ENCODE data around the gene PLD6.
"Not testable (repeated sequence)": the region's sequence is repeated elsewhere in the genome, so short reads cannot be mapped to it uniquely, and the experiment has no call there.

PLD6 gene, protein sequence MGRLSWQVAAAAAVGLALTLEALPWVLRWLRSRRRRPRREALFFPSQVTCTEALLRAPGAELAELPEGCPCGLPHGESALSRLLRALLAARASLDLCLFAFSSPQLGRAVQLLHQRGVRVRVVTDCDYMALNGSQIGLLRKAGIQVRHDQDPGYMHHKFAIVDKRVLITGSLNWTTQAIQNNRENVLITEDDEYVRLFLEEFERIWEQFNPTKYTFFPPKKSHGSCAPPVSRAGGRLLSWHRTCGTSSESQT

DNA sequence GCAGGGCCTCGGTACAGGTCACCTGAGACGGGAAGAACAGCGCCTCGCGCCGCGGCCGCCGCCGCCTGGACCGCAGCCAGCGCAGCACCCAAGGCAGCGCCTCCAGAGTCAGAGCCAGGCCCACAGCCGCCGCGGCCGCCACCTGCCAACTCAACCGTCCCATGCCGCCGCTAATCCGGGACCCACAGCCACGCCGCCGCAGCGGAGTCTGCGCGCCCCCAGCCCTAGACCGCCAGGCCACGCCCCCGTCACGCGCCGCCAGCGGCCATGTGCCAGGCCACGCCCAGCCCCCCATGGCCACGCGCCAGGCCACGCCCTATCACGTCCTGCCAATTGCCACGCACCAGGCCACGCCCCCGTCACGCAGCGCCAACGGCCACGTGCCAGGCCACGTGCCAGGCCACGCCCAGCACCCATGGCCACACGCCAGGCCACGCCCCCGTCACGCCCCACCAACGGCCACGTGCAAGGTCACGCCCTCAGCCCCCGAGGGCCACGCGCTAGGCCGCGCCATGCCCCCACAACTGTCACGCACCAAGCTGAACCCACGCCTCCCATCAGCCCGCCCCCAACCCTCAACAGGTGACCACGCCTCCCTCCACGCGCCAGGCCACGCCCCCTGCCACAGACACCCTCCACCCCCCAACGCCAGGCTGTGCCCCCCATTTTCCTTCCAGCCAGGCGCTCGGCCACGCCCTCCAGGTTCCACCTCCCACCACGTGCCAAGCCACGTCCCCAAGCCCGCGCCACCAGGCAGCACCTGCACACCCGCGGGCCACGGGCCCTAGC is at the start of gene PLD6:
Gene PLD6, minus strand, starts transcription at position 210 of the 789 bp plus-strand sequence. Its CDS starts 47 bp downstream, at position 163.
- TF ChIP-seq, protein P1, sequence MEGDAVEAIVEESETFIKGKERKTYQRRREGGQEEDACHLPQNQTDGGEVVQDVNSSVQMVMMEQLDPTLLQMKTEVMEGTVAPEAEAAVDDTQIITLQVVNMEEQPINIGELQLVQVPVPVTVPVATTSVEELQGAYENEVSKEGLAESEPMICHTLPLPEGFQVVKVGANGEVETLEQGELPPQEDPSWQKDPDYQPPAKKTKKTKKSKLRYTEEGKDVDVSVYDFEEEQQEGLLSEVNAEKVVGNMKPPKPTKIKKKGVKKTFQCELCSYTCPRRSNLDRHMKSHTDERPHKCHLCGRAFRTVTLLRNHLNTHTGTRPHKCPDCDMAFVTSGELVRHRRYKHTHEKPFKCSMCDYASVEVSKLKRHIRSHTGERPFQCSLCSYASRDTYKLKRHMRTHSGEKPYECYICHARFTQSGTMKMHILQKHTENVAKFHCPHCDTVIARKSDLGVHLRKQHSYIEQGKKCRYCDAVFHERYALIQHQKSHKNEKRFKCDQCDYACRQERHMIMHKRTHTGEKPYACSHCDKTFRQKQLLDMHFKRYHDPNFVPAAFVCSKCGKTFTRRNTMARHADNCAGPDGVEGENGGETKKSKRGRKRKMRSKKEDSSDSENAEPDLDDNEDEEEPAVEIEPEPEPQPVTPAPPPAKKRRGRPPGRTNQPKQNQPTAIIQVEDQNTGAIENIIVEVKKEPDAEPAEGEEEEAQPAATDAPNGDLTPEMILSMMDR (IDR thresholded peaks at IDR 0.05; ENCODE audit: borderline replicate concordance, insufficient read depth, low read depth, low read length) = no peak
- peak within 1 kb of the TSS; percentile 81 for H3K4me3 ChIP-seq (ENCODE audit: low read depth, low read length)

DNA sequence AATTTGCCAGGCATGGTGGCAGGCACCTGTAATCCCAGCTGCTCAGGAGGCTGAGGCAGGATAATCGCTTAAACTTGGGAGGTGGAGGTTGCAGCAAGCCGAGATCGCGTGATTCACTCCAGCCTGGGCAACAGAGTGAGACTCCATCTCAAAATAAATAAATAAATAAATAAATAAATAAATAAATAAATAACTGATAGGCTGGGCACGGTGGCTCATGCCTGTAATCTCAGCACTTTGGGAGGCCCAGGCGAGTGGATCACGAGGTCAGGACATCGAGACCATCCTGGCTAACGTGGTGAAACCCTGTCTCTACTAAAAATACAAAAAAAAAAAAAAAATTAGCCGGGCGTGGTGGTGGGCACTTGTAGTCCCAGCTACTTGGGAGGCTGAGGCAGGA is 49.6 kb upstream of the PLD6 start:
- H3K4me3 ChIP-seq (ENCODE audit: low read depth, low read length) = not testable (repeated sequence)

DNA sequence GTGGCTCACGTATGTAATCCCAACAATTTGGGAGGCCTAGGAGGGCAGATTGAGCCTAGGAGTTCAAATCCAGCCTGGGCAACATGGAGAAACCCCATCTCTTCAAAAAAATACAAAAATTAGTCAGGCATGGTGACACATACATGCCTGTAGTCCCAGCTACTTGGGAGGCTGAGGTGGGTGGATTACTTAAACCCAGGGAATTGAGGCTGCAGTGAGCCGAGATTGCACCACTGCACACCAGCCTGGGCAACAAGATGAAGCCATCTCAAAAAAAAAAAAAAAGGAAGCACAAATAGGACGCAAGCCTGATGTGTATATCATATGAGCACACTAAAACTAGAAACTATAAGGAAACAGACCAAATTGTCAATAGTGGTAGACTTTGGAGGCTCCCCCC is 47.9 kb upstream of the PLD6 start:
- H3K4me3 ChIP-seq (ENCODE audit: low read depth, low read length) = no peak overlapping the region
- TF ChIP-seq, protein P1 (IDR thresholded peaks at IDR 0.05; ENCODE audit: borderline replicate concordance, insufficient read depth, low read depth, low read length) = no peak

DNA sequence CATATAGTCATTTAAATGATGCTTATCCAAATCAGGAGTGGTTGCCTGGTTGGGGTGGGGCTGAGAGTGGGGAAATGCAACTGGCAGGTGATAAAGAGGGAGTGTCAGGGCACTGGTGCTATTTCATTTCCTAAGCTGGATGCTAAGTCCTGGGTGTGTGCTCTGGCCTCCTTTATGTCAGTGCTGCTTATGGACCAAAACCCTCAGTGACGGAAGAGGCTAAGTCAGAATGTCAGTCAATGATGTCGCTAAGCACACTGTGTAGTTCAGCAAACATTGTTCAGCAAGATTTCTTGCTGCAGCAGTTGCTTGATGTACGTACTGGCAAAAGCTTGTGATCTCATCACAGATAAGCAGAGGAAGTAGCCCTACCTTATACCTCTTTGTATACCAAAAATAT is 47.3 kb upstream of the PLD6 start:
- H3K4me3 ChIP-seq (ENCODE audit: low read depth, low read length) = no peak overlapping the region

DNA sequence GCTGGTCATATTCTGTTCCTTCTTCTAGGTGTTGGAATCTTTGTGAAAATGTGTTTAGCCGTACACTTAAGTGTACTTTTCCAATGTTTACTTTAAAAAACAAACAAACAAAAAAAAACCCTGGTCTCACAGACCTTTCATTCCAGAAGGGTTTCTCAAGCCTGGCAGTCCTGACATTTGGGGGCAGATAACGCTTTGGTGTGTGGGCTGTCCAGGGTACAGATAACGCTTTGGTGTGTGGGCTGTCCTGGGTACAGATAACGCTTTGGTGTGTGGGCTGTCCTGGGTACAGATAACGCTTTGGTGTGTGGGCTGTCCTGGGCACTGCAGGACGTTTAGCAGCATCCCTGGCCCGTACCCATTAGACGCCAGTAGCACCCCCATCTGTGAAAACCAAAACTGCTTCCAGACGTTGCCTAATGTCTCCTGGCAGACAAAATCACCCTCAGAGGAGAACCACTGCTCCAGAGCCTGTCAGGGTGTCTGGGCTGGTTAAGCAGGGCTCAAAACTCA is 46.1 kb upstream of the PLD6 start:
- TF ChIP-seq, protein P1 (IDR thresholded peaks at IDR 0.05; ENCODE audit: borderline replicate concordance, insufficient read depth, low read depth, low read length) = no peak
- no peak overlapping the region for H3K4me3 ChIP-seq (ENCODE audit: low read depth, low read length)

More for the DNA sequence above, 47.3 kb upstream of the PLD6 start:
- TF ChIP-seq, protein P1 (IDR thresholded peaks at IDR 0.05; ENCODE audit: borderline replicate concordance, insufficient read depth, low read depth, low read length) = no peak

DNA sequence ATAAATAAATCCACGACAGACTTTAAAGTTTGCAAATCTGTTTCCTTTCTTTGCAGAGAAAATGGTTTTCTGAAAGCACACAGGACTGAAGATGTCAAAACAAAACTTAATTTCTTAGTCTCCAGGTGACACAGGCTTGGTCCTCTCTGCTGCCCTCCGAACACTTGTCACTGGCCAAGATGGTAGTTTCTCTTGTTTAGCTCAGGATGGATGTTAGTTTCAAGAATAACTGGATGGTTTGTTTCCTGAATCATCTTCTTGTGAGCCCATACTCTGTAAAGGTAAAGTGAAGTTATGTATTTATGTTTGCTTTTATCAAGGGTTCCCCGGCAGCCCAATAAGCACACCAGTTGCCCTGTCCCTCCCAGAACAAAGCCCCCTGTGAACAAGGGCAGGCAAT is 40.7 kb upstream of the PLD6 start:
- H3K4me3 ChIP-seq (ENCODE audit: low read depth, low read length) = no peak overlapping the region
- TF ChIP-seq, protein P1 (IDR thresholded peaks at IDR 0.05; ENCODE audit: borderline replicate concordance, insufficient read depth, low read depth, low read length) = no peak

DNA sequence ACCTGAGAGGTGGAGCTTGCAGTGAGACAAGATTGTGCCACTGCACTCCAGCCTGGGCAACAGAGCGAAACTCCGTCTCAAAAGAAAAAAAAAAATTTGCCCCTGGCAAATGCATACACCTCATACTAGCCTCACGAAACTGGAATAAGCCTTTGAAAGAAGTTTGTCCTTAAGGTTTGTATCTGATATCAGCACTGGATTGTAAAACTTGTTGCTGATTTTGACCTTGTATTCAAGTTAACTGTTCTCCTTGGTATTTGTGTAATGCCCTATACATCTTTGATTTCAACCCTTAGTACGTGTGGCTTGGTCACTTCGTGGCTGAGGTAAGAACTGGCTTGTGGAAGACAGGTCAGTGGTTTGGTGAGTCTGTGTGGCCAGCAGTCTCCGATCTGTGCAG is 37.0 kb upstream of the PLD6 start:
- no peak overlapping the region for H3K4me3 ChIP-seq (ENCODE audit: low read depth, low read length)
- TF ChIP-seq, protein P1 (IDR thresholded peaks at IDR 0.05; ENCODE audit: borderline replicate concordance, insufficient read depth, low read depth, low read length) = no peak

Data from GM12875 (cell line).